PC-9 (cell line): ENCODE measurements around the gene AFF2.

ENCODE experiments used
- EZH2 ChIP-seq: fragments of 200-600 bp; sonication (generic); IDR thresholded peaks from 2 replicates; pipeline ENCODE4 v1.8.0; 2017; ENCODE audit warnings: antibody characterized with exemption, low read depth
- TF ChIP-seq, protein P1 (sequence below): fragments of 200-600 bp; sonication (generic); conservative IDR thresholded peaks from 2 replicates; pipeline ENCODE4 v1.6.1; 2017; ENCODE audit warnings: mixed run types, antibody characterized with exemption, mild to moderate bottlenecking, moderate library complexity

DNA sequence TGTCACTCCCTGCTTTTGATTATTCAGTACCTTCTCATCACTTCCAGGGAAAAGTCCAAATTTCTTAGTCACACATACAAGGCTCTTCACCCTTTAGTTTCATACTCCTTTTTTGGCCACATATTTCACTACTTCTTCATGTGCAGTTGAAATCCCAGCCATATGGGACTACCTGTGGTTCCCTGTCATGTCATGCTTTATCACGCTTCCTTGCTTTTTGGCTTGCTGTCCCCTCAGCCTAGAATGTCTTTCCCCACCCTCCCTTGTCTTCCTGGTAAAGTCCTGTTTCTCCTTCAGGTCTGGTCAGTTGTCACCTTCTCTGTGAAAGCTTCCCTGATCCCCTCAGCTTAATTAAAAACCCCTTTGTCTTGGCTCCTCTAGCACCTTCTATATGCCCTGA is 163.8 kb downstream of the AFF2 start:
- TF ChIP-seq, protein P1, sequence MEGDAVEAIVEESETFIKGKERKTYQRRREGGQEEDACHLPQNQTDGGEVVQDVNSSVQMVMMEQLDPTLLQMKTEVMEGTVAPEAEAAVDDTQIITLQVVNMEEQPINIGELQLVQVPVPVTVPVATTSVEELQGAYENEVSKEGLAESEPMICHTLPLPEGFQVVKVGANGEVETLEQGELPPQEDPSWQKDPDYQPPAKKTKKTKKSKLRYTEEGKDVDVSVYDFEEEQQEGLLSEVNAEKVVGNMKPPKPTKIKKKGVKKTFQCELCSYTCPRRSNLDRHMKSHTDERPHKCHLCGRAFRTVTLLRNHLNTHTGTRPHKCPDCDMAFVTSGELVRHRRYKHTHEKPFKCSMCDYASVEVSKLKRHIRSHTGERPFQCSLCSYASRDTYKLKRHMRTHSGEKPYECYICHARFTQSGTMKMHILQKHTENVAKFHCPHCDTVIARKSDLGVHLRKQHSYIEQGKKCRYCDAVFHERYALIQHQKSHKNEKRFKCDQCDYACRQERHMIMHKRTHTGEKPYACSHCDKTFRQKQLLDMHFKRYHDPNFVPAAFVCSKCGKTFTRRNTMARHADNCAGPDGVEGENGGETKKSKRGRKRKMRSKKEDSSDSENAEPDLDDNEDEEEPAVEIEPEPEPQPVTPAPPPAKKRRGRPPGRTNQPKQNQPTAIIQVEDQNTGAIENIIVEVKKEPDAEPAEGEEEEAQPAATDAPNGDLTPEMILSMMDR: no peak
- TF ChIP-seq EZH2: no peak
